ENCODE measurements around the gene PRKCE.

The PRKCE gene

DNA sequence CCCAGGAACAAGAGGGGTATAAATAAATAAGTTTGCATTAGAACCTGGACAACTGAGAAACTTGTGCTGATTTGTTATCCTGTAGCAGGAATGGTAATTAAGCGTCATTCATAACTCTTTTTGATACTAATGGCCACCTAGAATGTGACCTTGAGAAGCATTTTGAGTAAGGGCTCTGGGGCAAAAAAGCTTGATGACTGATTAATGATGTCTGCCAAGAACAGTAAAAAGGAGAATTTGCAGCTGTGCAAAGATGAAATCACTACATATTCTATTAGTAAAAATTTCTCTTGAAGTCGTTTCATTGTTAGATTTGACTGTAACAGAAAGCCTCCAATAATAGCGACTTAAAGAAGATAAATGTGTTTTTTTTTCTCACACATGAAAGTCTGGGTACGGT is 157.7 kb downstream of the PRKCE start:
- no peak for DNase-seq (ENCODE audit: low spot score)

DNA sequence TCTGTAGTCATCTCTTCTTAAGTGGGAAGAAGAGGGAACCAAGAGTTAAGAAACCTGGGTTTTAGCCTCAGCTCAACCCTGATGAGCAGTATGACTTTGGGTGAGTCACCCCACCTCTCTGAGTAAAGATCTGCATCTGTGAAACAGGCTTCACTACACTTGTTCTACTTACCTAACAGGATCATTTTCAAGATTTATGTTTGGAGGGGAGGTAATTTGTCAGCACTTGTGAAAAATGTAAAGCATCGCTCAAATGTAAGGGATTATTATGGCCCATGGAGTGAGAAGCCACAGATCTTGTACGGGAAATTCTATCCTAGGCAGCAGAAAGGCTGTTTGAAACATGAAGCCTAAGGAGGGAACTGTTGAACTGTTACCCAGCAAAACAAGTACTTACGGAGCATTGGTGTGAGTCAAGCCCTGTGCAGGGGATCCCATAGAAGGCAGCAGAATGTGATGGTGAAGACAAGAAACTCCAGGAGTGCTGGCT is 160.6 kb downstream of the PRKCE start:
- DNase-seq (ENCODE audit: low spot score): peak; percentile 27

DNA sequence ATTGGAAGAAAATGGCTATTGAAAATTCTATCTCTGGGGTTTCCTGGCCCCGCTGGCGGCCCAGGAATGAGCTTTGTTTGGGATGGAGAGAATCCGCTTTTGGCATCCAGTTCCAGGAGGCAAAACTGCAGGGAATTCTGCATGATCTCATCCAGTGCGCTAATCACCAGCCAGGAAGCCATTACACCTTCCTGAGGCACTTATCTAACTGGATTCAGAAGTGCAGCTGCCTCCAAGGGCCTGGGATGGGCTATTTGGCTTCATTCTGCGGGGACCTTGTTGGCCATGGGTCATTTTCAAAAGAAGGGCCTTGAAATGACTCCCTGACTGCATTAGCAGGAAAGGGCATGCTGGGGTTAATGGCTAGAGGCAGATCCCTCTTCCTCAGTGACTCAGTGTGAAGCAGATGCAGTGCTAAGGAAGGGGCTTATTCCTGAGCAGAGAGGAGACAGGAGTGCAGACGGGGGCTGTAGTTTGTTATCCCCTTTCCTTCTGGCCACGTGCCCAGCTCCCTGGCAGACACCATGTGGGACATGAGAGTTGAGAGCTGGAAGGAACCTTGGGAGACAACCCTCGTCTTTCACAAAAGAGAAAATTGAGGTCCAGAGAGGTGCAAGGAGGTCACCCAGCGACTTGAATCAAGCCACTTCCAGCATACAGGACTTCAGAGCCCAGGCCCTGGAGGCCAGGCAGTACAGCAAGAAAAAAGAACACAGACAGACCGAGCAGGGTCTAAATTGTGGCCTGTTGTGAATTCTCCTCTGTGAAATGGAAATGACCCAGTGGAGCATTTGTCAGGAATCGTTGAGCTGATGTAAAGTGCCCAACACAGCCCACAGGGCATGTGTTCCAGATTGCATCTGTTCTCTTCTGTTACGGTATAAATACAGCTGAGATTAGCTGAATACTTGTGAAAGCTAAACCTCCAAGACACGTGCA is 161.8 kb downstream of the PRKCE start:
- peak; percentile 88 for DNase-seq (ENCODE audit: low spot score)

DNA sequence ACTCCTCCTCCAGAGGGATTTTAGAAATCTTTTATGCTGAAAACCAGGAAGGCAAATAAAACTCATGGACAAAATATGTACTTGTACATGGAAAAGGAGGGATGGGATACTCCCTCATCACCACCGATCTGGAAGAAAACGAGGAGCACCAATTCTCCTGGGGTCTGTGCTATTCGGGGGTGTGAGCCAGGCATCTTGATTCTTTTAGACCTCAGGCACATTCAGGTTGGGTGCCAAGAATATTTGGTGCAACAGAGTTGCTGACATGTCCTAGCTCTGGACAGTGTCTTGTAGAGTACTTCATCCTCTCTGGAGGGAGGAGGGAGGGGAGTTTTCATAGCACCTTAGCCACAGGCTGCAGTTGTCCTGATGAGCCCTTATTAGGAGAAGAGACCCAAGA is 163.0 kb downstream of the PRKCE start:
- DNase-seq (ENCODE audit: low spot score): no peak

DNA sequence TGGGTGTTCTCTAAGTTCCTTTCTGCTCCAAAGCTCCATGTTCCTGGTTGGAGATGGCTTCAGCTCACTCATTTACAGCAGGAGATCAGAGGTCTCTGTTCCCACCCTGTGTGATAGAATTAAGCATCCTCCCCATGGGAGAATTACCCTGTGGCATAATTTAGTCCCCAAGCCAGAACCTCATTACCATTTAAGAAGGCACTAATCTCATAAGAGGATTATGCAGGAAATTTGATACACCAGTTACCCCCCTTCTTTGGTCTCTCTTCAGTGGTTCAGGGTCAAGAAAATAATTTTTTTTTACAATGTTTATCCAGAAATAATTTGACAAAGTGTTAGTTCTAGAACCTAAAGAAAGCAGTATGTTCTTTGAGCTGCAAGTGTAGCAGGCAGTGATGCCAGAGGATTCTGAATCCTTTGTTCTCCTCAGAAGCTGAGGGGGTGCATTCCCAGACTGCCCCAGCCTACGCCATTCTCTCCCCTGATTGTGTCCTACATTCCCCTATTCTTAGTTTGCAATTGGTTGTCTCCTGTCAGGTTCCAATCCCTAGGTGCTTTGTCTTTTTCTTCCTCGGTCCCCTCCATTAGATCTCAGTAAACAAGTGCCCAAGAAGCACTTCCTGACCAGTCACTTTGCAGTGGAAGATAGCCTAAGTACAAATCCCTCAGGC is 163.6 kb downstream of the PRKCE start:
- DNase-seq (ENCODE audit: low spot score): no peak

DNA sequence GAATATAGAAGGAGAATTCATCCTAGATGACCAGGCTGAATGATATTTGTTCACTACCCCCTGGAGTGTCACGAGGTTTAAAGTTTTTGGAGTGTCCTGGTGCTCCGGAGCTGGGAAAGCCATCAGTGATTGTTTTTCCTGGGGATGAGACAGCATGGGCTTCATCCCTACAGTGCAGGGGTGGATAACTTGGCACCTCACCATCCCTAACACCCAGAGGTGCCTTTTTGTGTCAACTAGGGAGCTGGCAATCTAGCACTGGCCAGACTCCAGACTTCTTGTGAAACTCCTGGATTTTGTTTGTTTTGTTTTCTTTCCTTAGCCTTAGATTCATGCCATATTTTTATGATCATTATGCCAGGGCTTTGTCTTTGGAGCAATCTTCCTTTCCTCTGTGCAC is 164.8 kb downstream of the PRKCE start:
- no peak for DNase-seq (ENCODE audit: low spot score)

DNA sequence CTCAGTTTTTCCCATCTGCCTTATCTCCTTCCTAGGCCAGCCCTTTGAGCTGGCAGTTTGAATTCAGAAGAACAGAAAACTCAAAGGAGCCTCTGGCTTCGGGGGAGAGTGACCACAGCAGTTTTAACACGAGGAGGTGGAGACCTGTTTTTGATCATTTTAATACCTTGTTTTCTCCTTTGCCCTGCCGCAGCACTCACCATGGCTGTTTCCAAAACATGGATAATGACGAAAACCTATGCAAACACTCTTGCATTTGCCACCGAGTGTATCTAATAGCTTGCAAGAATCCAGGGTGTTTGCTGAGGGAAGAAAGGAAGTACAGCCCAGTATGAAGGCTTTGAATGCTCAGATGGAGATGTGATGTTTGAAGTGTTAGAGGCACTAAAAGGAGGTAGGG is 167.1 kb downstream of the PRKCE start:
- DNase-seq (ENCODE audit: low spot score): no peak

DNA sequence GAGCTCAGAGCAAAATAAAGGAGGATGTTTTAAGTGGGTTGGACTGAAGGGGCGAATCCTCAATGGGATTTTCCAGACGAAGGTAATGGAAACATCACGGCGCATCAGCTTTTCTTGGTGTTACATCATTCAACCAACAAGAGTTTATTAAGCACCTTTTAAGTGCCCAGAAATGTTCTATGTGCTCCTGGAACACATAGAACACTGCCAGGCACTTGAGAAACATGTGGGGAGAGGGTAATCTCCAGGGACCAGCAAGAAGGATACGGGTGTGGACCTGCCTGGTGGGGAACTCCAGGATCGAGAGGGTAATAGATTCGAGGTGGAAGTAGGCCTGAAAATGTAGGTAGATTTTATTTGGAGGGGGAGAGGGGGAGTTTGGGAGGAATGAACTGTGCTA is 168.6 kb downstream of the PRKCE start:
- DNase-seq (ENCODE audit: low spot score): no peak

DNA sequence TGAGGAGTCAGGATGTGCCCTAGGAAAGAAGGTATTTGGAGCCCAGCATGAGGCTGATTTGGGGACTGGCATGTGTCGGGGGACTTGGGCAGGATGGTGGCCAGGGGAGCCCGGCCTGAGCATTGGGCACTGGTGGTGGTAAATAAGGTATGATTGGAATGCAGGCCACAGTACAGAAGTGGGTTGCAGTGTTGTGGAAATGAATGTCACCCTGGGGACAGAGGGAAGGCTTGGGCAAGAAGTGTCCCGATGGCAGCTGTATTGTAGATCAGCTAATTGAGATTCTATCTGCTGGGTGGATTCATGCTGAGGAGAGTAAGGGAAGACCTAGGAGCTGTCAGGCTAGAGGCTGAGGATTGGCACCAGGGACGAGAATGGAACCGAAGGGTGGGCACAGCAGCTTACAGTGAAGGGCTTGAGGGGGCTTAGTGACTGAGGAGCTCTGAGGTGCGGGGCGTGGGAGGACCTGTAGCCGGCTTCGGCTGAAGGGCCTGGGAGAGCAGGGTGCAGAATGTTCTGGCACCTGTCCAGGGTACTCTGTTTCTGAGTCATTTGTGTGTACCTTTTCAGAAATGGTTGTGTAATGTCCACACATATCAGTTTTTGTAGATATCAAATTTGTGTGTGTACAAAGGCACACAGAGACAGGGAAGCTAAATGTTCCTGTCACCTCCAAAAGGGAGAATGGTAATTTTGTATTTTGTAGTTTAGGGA is 170.2 kb downstream of the PRKCE start:
- no peak for DNase-seq (ENCODE audit: low spot score)

DNA sequence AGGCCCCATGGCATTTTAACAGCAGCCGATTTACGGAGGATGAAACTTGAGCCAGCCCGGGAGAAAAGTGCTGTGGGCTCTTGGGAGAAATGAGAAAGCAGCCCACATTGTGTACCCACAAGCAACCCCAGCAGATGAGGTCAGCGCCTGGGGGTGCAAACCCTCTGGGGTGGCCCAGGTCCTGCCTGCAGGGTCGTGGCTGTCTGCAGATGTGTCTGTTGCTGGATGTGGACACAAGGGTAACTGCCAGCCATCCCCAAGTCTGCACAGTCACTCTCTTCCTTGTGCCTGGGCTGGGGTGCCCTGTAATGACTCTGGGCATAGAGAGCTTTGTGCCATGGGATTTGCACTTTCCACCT is 170.8 kb downstream of the PRKCE start:
- DNase-seq (ENCODE audit: low spot score): no peak

DNA sequence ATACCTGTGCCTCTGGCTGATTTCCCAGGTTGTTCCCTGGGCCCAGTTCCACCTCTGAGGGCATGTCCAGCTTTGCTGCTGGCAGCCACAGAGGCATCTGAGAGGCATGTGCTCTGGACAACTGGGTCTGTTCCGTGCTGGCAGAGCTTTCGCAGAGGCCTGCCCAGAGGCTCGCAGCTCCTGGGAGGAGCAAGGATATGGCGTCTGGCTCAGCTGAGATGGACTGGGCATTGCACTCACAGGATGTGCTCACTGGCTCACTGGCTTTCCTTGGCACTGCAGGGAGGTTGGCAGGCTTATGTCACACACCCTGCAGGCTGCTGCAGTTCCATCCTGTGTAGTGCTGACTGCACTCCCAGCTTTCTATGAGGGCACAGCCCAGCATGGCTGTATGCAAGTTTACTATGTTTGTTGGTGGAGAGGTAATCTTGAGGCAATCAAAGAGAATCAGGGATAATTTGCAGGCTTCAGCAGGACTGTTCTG is 172.3 kb downstream of the PRKCE start:
- DNase-seq (ENCODE audit: low spot score): no peak

DNA sequence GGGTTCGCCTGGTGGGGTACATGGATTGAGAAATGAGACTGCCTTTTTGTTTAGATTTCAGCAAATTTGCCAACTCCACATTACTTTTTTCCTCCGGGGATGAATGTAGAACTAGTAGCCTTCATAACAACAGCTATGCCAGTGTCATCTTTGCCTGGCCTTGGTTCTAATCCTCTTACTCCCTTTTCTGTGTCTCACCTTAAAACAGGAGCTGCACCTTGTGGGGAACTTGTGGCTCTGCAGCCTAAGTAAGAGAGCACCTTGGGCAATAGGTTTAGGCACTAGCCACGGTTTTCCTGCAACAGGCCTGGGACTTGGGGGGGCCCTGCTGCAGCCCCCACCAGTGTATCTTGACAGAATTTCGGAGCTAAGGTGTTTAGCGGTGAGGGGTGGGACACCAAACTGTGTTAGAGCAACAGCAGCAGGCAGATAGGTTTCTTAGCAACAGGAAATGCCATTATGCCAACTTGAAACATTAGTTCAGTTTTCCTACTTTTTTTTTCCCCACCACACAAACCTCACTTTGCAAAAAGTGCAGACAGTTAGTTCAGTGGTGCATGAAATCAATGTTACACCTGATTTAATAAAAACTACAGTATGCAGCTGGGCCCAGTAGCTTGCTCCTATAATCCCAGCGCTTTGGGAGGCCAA is 173.7 kb downstream of the PRKCE start:
- DNase-seq (ENCODE audit: low spot score): no peak

DNA sequence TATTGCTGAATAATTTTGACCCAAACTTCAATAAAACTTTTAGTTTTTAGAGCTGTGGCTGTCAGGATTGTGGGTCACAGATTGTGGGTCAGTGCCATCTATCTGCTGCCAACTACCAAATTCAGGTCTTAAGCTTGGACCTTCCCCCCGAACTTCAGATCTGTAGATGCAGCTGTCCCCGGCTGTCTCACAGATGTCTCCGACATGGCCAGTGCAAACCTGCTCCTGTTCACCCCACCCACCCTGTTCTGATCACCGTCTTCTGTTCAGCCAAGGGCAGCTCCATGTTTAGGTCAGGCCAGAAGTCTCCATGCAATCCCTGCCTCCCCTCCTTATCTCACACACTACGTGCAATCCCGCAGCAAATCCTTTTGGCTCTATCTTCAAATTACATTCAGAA is 175.0 kb downstream of the PRKCE start:
- no peak for DNase-seq (ENCODE audit: low spot score)

DNA sequence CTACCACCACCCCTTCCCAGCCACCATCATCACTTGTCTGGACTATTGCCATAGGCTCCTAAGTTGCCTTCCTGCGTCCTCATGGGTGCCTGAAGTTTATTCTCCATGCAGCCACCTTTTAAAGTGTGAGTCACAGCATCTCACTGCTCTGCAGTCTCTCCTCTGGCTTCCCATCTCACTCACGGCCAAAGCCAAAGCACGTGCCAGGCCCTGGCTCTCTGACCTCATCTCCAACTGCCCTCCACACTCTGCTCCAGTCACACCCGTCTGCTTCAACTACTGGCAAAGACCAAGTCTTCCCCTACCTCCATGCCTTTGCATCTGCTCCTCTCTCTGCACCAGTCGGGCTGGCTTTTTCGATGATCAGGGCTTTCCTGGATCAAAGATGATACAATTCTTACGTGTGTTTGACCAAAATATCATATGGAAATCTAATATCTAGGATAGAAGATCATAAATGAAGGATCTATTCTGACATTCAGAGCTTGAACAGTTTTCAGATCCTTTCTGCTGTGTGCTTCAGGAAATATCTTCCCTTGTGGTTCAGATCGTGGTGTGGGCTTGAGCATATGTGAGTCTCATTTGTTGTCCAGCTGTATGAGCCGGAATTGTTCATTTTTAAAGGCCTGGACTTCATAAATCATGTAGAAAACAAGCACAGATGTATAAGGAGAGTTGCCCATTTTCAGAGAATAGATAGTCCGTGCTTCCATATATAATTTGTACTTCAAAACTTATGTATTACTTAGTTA is 175.6 kb downstream of the PRKCE start:
- DNase-seq (ENCODE audit: low spot score): no peak

DNA sequence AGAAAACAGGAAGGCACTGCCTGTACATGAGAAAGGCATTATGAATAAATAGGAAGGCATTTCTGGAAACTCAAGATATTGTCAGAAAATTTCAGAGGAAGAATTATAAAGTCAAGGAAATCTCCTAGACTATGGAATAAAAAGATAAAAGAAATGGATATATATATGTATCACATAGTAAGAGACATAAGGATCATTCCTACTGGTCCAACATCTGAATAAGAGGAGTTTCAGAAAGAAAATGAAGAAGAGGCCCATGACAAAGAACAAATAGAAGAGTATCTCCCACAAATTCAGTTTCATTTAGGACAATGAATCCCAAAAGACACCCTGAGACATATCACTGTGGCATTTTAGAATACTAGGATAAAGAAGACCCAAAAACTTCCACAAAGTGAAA is 178.8 kb downstream of the PRKCE start:
- no peak for DNase-seq (ENCODE audit: low spot score)

DNA sequence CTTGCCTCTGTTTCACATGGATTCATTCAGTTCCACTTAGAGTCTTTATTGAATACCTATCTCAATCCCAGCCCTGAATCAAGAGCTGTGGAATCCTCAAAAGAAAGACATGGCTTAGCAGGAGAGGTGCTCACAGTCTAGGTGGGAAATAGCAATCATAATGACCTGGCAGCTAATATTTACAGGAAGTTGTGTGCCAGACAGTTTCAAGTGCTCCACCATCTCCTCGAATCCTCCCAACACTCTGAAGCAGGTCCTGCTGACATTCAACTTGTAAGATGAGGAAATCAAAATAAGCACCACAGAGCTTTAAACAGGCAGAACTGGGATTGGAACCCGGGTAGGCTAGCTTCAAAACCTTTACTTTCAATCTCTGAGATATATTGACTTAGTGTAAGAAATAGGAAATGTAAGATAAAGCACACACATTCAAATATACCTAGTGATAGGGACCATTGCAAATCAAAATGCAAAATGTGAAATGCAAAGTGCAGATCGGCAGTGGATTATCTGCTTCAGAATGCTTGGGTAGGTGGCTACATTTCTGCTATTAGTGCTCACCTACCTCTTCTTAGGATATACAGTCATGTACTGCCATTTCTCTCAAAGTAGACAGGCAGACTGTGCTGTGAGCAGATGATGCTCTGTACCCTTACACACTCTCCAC is 182.0 kb downstream of the PRKCE start:
- no peak for DNase-seq (ENCODE audit: low spot score)

DNA sequence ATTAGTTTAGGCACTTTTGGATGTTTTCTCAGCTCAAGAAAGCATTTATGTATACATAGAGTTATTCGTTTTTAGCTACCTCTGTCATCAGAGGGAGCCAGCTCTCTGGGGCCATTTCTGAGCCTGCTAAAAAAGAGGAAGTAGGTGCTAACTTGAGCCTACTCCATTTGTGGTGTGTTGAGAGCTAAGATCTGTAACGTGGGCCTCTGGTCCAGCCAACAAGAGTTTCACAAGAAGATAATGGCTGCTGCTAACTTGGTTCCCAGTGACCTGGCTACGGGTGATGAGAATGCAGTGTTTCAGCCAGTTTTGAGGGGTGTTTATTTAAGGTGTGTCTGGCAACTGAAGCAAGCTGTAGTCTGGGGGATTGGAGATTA is 182.5 kb downstream of the PRKCE start:
- no peak for DNase-seq (ENCODE audit: low spot score)

DNA sequence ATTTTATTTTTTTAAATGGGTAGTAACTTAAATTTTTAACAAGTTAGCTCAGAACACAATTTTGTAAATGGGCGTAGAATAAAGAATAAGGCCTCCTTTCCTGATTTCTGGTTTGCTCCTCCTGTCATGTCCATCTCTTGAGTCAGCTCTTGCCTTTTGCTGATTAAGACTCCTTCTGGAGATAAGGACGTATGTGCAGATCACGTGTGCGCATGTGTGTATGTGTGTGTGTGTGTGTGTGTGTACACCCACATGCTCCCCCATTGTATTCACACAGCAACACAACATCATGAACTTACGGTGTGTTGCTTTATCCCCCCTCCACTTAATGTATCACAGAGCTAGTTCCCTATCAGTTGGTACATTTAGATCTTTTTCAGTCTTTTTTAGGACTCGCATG is 182.9 kb downstream of the PRKCE start:
- DNase-seq (ENCODE audit: low spot score): no peak

DNA sequence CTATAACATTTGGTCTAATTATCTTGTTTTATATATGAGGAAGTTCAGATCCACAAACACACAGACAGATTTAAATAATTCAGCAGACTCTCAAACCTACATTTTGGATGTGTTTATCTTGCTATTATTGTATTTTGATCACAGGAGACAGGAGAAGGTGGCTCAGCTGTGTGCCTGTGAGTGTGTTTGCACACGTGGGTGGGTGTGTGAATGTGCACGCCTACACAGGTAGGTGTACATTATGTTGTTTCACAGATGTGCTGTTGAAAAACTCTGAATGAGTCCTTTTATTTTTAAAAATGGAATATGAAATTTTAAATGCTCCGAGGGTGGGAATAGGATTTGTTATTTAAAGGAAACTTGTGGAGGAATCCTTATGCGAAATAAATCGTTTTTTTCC is 183.4 kb downstream of the PRKCE start:
- no peak for DNase-seq (ENCODE audit: low spot score)

DNA sequence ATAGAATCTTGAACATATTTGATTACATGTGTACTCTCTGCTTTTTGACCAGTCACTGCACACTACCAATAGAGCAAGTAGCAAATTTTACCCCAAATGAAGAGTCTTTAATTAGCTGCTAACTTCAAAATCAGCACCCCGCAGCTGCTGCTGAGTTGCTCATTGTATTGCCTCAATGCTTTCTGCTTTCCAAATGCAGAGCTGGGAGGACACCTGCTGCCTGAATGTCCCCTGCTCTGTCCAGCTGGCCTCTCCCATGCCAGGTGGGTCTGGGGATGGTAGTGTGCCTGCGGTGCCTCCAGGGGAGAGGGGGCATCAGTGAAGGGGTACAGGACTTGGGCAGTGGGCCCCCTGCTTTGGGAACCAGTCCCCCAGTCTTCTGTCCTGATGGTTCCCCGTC is 184.8 kb downstream of the PRKCE start:
- DNase-seq (ENCODE audit: low spot score): no peak

DNA sequence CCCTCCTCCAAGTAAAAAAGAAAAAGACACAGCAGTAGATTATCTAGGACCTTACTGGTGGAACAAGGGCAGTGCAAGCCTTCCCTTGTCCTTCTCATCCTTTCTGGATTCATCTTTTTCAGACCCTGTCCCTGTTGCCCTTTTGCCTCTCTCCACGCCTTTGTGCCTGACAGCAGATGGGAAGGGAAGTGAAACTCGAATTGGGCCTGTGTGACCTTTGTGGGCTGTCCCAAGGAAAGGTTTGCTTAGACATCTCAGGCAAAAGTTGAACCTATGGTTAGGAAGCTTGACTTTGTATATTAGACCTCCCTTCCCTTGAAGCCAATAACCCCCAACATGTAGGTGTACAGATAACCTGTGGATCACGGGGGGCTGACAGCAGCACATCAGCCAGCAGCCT is 185.3 kb downstream of the PRKCE start:
- no peak for DNase-seq (ENCODE audit: low spot score)

All from kidney capillary endothelial cell (primary cell).